HepG2 (cell line): Measurements from ENCODE around the gene PLXNA4. TPM values are rescaled to one million over a fixed set of nuclear protein-coding genes. Genes with fewer than 3 reads are reported as not detected.

ENCODE experiments used
- ATAC-seq: fragments of 200-7000 bp; cut with Tn5 transposase; 3 replicates; pipeline ENCODE4 v1.9.1; 2020; ENCODE audit warnings: mild to moderate bottlenecking, moderate library complexity
- BruUV-seq: library from RNA; stranded (reverse); fragments of 400-500 nt; replicated peaks from 2 replicates; lab custom pipeline; 2021; lab: Mats Ljungman, UMichigan
- CTCF ChIA-PET: fragments of 300-600 bp; formaldehyde crosslinking; extraction: SDS; loops from one replicate; lab custom pipeline; 2021; ENCODE audit warnings: low total read pairs, inconsistent platforms, low intra/inter-chr PET ratio; lab: Yijun Ruan, JAX
- POLR2A ChIA-PET: fragments of 350-600 bp; sonication (Branson Sonifier 250); formaldehyde crosslinking; loops from one replicate; lab custom pipeline; 2020; ENCODE audit warnings: antibody characterized with exemption, inconsistent platforms; lab: Yijun Ruan, JAX
- DNase-seq: peaks from one replicate; pipeline ENCODE4 v3.0.0-alpha.2; 2015; ENCODE audit warnings: low spot score
- FAIRE-seq: peaks from 3 replicates; lab custom pipeline; 2011; peaks lifted over from hg19 to GRCh38; lab: Jason Lieb, UNC
- H2AFZ ChIP-seq: one replicate; pipeline ENCODE4 v1.6.1; 2011; ENCODE audit warnings: low read length, inconsistent platforms
- H3K27ac ChIP-seq: fragments of 300-600 bp; 3 replicates; pipeline ENCODE4 v1.8.0; 2011; ENCODE audit warnings: mixed run types, mild to moderate bottlenecking, mixed read lengths, low read length, inconsistent platforms; ENCODE audit not compliant: insufficient read depth; ENCODE audit errors: extremely low read length
- H3K27me3 ChIP-seq, 2 experiments: fragments of 200-600 bp in 1 of 2; 2 replicates in 1 of 2; 3 replicates in 1 of 2; pipeline versions ENCODE4 v1.6.0 to v1.8.0; 2011; ENCODE audit warnings: low read length in 2 of 2, mild to moderate bottlenecking in 2 of 2, moderate library complexity in 2 of 2, inconsistent platforms in 1 of 2; ENCODE audit not compliant: insufficient read depth in 2 of 2, control insufficient read depth in 1 of 2
- H3K36me3 ChIP-seq, 2 experiments: fragments of 200-600 bp in 1 of 2; replicated peaks in 1 of 2; 2 replicates in 1 of 2; 3 replicates in 1 of 2; pipeline versions ENCODE4 v1.5.1 to v1.8.0; 2011; ENCODE audit warnings: low read length in 2 of 2, inconsistent platforms in 1 of 2; ENCODE audit not compliant: insufficient read depth in 2 of 2, control insufficient read depth in 1 of 2
- H3K4me1 ChIP-seq: 2 replicates; pipeline ENCODE4 v1.5.1; 2012; ENCODE audit warnings: low read length, inconsistent platforms; ENCODE audit not compliant: insufficient read depth
- H3K4me2 ChIP-seq: 2 replicates; pipeline ENCODE4 v1.6.0; 2011; ENCODE audit warnings: low read depth, low read length, inconsistent platforms
- H3K4me3 ChIP-seq, 3 experiments: fragments of 200-600 bp in 1 of 3; sonication (generic), shearing (Covaris generic) in 1 of 3; replicated peaks in 1 of 3; 2 replicates each; pipeline ENCODE4 v1.5.1; 2011 to 2016; ENCODE audit warnings: low read length in 3 of 3, inconsistent platforms in 2 of 3, low read depth in 2 of 3, mild to moderate bottlenecking in 2 of 3, control low read depth in 1 of 3, mixed read lengths in 1 of 3; ENCODE audit not compliant: insufficient read depth in 1 of 3
- H3K79me2 ChIP-seq: one replicate; pipeline ENCODE4 v1.6.1; 2011; ENCODE audit warnings: low read length, inconsistent platforms; ENCODE audit not compliant: insufficient read depth
- H3K9ac ChIP-seq: 2 replicates; pipeline ENCODE4 v1.6.0; 2011; ENCODE audit warnings: mild to moderate bottlenecking, low read depth, low read length, inconsistent platforms; ENCODE audit not compliant: insufficient read depth
- H3K9me3 ChIP-seq: 2 replicates; pipeline ENCODE4 v1.5.1; 2012; ENCODE audit warnings: mild to moderate bottlenecking, low read length
- H4K20me1 ChIP-seq: 2 replicates; pipeline ENCODE4 v1.6.0; 2011; ENCODE audit warnings: inconsistent platforms, mild to moderate bottlenecking, low read length, moderate library complexity; ENCODE audit not compliant: insufficient read depth
- ELF4 ChIP-seq: sonication (generic); formaldehyde crosslinking; IDR thresholded peaks from 2 replicates; pipeline ENCODE4 v1.5.0; 2020; ENCODE audit warnings: missing genetic modification reagents, mild to moderate bottlenecking, moderate library complexity, borderline replicate concordance
- NPAS2 ChIP-seq: sonication (generic); formaldehyde crosslinking; IDR thresholded peaks from 2 replicates; pipeline ENCODE4 v1.8.0; 2022; ENCODE audit warnings: mild to moderate bottlenecking, missing genetic modification reagents, borderline replicate concordance
- REST ChIP-seq, 2 experiments: IDR thresholded peaks; 2 replicates each; pipeline ENCODE4 v1.6.1; 2011 to 2012; ENCODE audit warnings: low read length in 2 of 2, borderline replicate concordance in 1 of 2, low read depth in 1 of 2, mild to moderate bottlenecking in 1 of 2, moderate library complexity in 1 of 2
- SIX1 ChIP-seq: sonication (generic); formaldehyde crosslinking; IDR thresholded peaks from 2 replicates; pipeline ENCODE4 v1.4.0; 2020; ENCODE audit warnings: missing genetic modification reagents, borderline replicate concordance
- SRY ChIP-seq: sonication (generic); formaldehyde crosslinking; IDR thresholded peaks from 2 replicates; pipeline ENCODE4 v1.8.0; 2022; ENCODE audit warnings: mild to moderate bottlenecking, missing genetic modification reagents
- ZNF460 ChIP-seq: sonication (generic); formaldehyde crosslinking; IDR thresholded peaks from 2 replicates; pipeline ENCODE4 v1.5.1; 2020; ENCODE audit warnings: missing genetic modification reagents, mild to moderate bottlenecking, borderline replicate concordance
- ZNF773 ChIP-seq: sonication (generic); formaldehyde crosslinking; IDR thresholded peaks from 2 replicates; pipeline ENCODE4 v1.4.0; 2020; ENCODE audit warnings: missing genetic modification reagents, borderline replicate concordance
- WGBS: methylation state at CpG from one replicate; pipeline ENCODE4 v1.1.6; 2017; ENCODE audit warnings: low lambda C conversion rate; 5-methylcytosine and 5-hydroxymethylcytosine counted together
- in situ Hi-C: cut with HindIII; loops from 2 replicates; pipeline ENCODE4 v1.10.0; 2017; ENCODE audit warnings: low pct_unique_long_range_greater_than_20kb; ENCODE audit not compliant: extremely low pct_ligation_motif_present
- intact Hi-C: fragments of 100-400 bp; cut with micrococcal nuclease; formaldehyde crosslinking; loops from one replicate; pipeline ENCODE4 v1.10.0; 2022; ENCODE audit not compliant: unreplicated experiment
- polyA plus RNA-seq, 8 experiments: library from polyadenylated mRNA; depleted of rRNA in 3 of 8; stranded (reverse) in 7 of 8; unstranded in 1 of 8; fragments of >200 nt; fragmentation: Illumina TruSeq in 4 of 8; extraction: Trizol in 4 of 8; gene quantifications; 2 replicates each; pipeline versions ENCODE4 v1.2.1 to v1.2.3, GENCODE V29; 2011 to 2016; ENCODE audit warnings: low read depth in 4 of 8, missing spikeins in 1 of 8, mixed read lengths in 1 of 8; ENCODE audit not compliant: insufficient read depth in 1 of 8
- total RNA-seq, 5 experiments: library from RNA; depleted of rRNA; stranded (reverse); fragments of >200 nt; fragmentation: Illumina TruSeq; extraction: Trizol; gene quantifications; 2 replicates each; pipeline ENCODE4 v1.2.3, GENCODE V29; 2016; ENCODE audit warnings: low read depth in 1 of 5

PLXNA4 gene
- total and polyA plus RNA-seq, 2 of the 13 experiments (the other 11 are each of a cell fraction or from before 2014, with no cell fraction given), result 0.01 to 0.04 TPM

- ChIA-PET POLR2A (no interaction called here), CTCF (no interaction called here)
- FAIRE-seq (no peak), ATAC-seq (no peak)
- intact Hi-C loops, result loop anchor here (5.0 kb wide), 1 partner anchor 103 kb away; no protein-coding TSS in a partner anchor
- no TSS peak for BruUV-seq
- Histone ChIP-seq H3K27ac (no peak overlapping the region), H3K36me3 (no peaks in the 10 kb centered on the region), H4K20me1 (no peaks in the 10 kb centered on the region)
- WGBS, result 0% methylated on average over 5 of the region's 8 CpGs
- TF ChIP-seq ZNF460 (no peak), SRY (CRISPR knock-in tag) (no peak), ZNF773 (no peak), ELF4 (CRISPR knock-in tag) (no peak), SIX1 (no peak), REST (IDR thresholded peaks at IDR 0.05; ENCODE audit: borderline replicate concordance in 1 of 2, low read depth in 1 of 2, low read length in 2 of 2) (no peak), NPAS2 (no peak)
- TF ChIP-seq, all 625 proteins: peak for 0
- Histone ChIP-seq H3K9ac (no peak overlapping the region), H2AFZ (no peak overlapping the region), H3K27me3 (peaks cover 4 to 32% of the 10 kb centered on the region in 2 experiments; a peak in 4 of 5 replicates), H3K9me3 (no peaks in the 10 kb centered on the region), H3K4me1 (no peaks in the 10 kb centered on the region), H3K4me3 (no peak overlapping the region), H3K79me2 (no peaks in the 10 kb centered on the region), H3K4me2 (no peak overlapping the region)
- no peak for DNase-seq
- in situ Hi-C loops, result loop anchor here (10.0 kb wide), 1 partner anchor 205 kb away; no protein-coding TSS in a partner anchor
Measured at GRCh38 chr7:132149436-132150304, 426.6 kb downstream of the PLXNA4 start.
